Neural progenitor cell (in vitro differentiated cells): ENCODE data around the gene PLVAP. TPM values are rescaled to one million over a fixed set of nuclear protein-coding genes. Genes with fewer than 3 reads are reported as not detected.
A peak's percentile ranks its signal among the peaks of the same experiment; 100 is the strongest.

Source experiments
- DNase-seq: peaks from one replicate; pipeline ENCODE4 v3.0.0-alpha.2; 2016; ENCODE audit warnings: low spot score
- H2AFZ ChIP-seq: fragments of 200-600 bp; sonication (generic); replicated peaks from 2 replicates; pipeline ENCODE4 v1.6.1; 2016; ENCODE audit warnings: antibody characterized with exemption
- H3F3A ChIP-seq: fragments of 200-600 bp; sonication (generic); 2 replicates; pipeline ENCODE4 v1.6.1; 2016; ENCODE audit warnings: antibody characterized with exemption, low read depth
- H3K27ac ChIP-seq: fragments of 200-600 bp; sonication (generic); 2 replicates; pipeline ENCODE4 v1.5.1; 2016; ENCODE audit warnings: mild to moderate bottlenecking
- H3K27me3 ChIP-seq: fragments of 200-600 bp; sonication (generic); 2 replicates; pipeline ENCODE4 v1.6.1; 2016; ENCODE audit warnings: mild to moderate bottlenecking, moderate library complexity
- H3K36me3 ChIP-seq: fragments of 200-600 bp; sonication (generic); 2 replicates; pipeline ENCODE4 v1.5.1; 2016
- H3K4me1 ChIP-seq: fragments of 200-600 bp; sonication (generic); 2 replicates; pipeline ENCODE4 v1.6.1; 2016; ENCODE audit warnings: mixed run types
- H3K4me2 ChIP-seq: fragments of 200-600 bp; sonication (generic); 2 replicates; pipeline ENCODE4 v1.6.1; 2016
- H3K4me3 ChIP-seq: fragments of 200-600 bp; sonication (generic); 2 replicates; pipeline ENCODE4 v1.5.1; 2016
- H3K79me2 ChIP-seq: fragments of 200-600 bp; sonication (generic); 2 replicates; pipeline ENCODE4 v1.6.1; 2016; ENCODE audit warnings: low read depth
- H3K9ac ChIP-seq: fragments of 200-600 bp; sonication (generic); 2 replicates; pipeline ENCODE4 v1.6.1; 2016
- H3K9me3 ChIP-seq: fragments of 200-600 bp; sonication (generic); 2 replicates; pipeline ENCODE4 v1.5.1; 2016; ENCODE audit warnings: low read depth
- H4K20me1 ChIP-seq: fragments of 200-600 bp; sonication (generic); 2 replicates; pipeline ENCODE4 v1.6.1; 2016; ENCODE audit warnings: low read depth
- H3K27ac Mint-ChIP-seq: 3 replicates; pipeline ENCODE4 v1.8.0; 2021; ENCODE audit warnings: mixed read lengths
- H3K27me3 Mint-ChIP-seq: 2 replicates; pipeline ENCODE4 v1.8.0; 2022; ENCODE audit warnings: low read depth, mild to moderate bottlenecking, inconsistent platforms, moderate library complexity, mixed read lengths; ENCODE audit not compliant: insufficient read depth
- H3K36me3 Mint-ChIP-seq: 3 replicates; pipeline ENCODE4 v1.8.0; 2021; ENCODE audit warnings: mixed read lengths
- H3K4me1 Mint-ChIP-seq: 3 replicates; pipeline ENCODE4 v1.8.0; 2021; ENCODE audit warnings: mixed read lengths
- H3K4me3 Mint-ChIP-seq: 3 replicates; pipeline ENCODE4 v1.8.0; 2021; ENCODE audit warnings: mild to moderate bottlenecking, moderate library complexity, mixed read lengths
- H3K9me3 Mint-ChIP-seq: 3 replicates; pipeline ENCODE4 v1.8.0; 2020; ENCODE audit warnings: mixed read lengths
- CTCF ChIP-seq: fragments of 200-600 bp; sonication (generic); IDR thresholded peaks from 2 replicates; pipeline ENCODE4 v1.5.1; 2017; ENCODE audit warnings: antibody characterized with exemption, mild to moderate bottlenecking
- EZH2 ChIP-seq: fragments of 200-600 bp; sonication (generic); IDR thresholded peaks from 2 replicates; pipeline ENCODE4 v1.6.1; 2017; ENCODE audit warnings: antibody characterized with exemption, mild to moderate bottlenecking, moderate library complexity
- EZH2phosphoT487 ChIP-seq: fragments of 200-600 bp; sonication (generic); IDR thresholded peaks from 2 replicates; pipeline ENCODE4 v1.6.1; 2017; ENCODE audit warnings: antibody characterized with exemption
- total RNA-seq: library from RNA; depleted of rRNA; stranded (reverse); fragments of >200 nt; gene quantifications from 2 replicates; pipeline ENCODE4 v1.2.3, GENCODE V29; 2015; ENCODE audit warnings: low replicate concordance

PLVAP gene
- total RNA-seq, 1 donor from 2014 or later, result 0.11 TPM

GRCh38 chr19:17336872-17337674 lies 40.1 kb downstream of the PLVAP start, which contains the start of gene GTPBP3:
Gene GTPBP3, plus strand, starts transcription at chr19:17337553. Its CDS starts 59 bp downstream, at chr19:17337612.
- peaks cover 15% of the 10 kb centered on the region for H3K79me2 ChIP-seq
- peaks cover 19% of the 10 kb centered on the region for H3K4me1 Mint-ChIP-seq
- peak within 1 kb of the TSS; percentile 38 for H3K9ac ChIP-seq
- peaks cover 5% of the 10 kb centered on the region for H4K20me1 ChIP-seq
- peak within 1 kb of the TSS; percentile 94 for H3K27ac Mint-ChIP-seq
- H3K9me3 ChIP-seq, result no peaks in the 10 kb centered on the region
- H3K27ac ChIP-seq, result peak within 1 kb of the TSS; percentile 70
- peaks cover 6% of the 10 kb centered on the region for H3K36me3 Mint-ChIP-seq
- H3F3A ChIP-seq, result peaks cover 44% of the 10 kb centered on the region
- DNase-seq, result peak; percentile 99
- peak within 1 kb of the TSS; percentile 100 for H3K4me3 Mint-ChIP-seq
- no peaks in the 10 kb centered on the region for H3K9me3 Mint-ChIP-seq
- TF ChIP-seq CTCF, result no peak
- TF ChIP-seq EZH2phosphoT487, result no peak
- peak; percentile 8 for TF ChIP-seq EZH2
- H3K4me1 ChIP-seq, result peaks cover 5% of the 10 kb centered on the region
- H3K27me3 ChIP-seq, result no peaks in the 10 kb centered on the region
- H3K36me3 ChIP-seq, result no peaks in the 10 kb centered on the region
- peaks cover 18% of the 10 kb centered on the region for H3K27me3 Mint-ChIP-seq
- peak within 1 kb of the TSS; percentile 79 for H2AFZ ChIP-seq
- peak within 1 kb of the TSS; percentile 94 for H3K4me3 ChIP-seq
- peak within 1 kb of the TSS; percentile 93 for H3K4me2 ChIP-seq

- Mint-ChIP-seq H3K27ac (no peak overlapping the region), H3K36me3 (peaks cover 10% of the 10 kb centered on the region), H3K4me3 (peak overlapping the region; percentile 100), H3K4me1 (peaks cover 21% of the 10 kb centered on the region), H3K9me3 (no peaks in the 10 kb centered on the region), H3K27me3 (peaks cover 18% of the 10 kb centered on the region)
- no peak overlapping the region for H3K27ac ChIP-seq
- H3K9me3 ChIP-seq, result no peaks in the 10 kb centered on the region
- H3K79me2 ChIP-seq, result peaks cover 15% of the 10 kb centered on the region
- peaks cover 48% of the 10 kb centered on the region for H3F3A ChIP-seq
- no peak overlapping the region for H3K4me2 ChIP-seq
- no peaks in the 10 kb centered on the region for H3K36me3 ChIP-seq
- no peak for DNase-seq
- H2AFZ ChIP-seq, result no peak overlapping the region
- H3K27me3 ChIP-seq, result no peaks in the 10 kb centered on the region
- TF ChIP-seq EZH2phosphoT487, result no peak
- no peak for TF ChIP-seq CTCF
- TF ChIP-seq EZH2, result no peak
- H4K20me1 ChIP-seq, result peaks cover 5% of the 10 kb centered on the region
- peaks cover 5% of the 10 kb centered on the region for H3K4me1 ChIP-seq
- H3K4me3 ChIP-seq, result no peak overlapping the region
- no peak overlapping the region for H3K9ac ChIP-seq
Measured at GRCh38 chr19:17335575-17335974, 41.6 kb downstream of the PLVAP start.

- peak; percentile 98 for DNase-seq
- Mint-ChIP-seq H3K4me3 (peak within 1 kb of the TSS; percentile 100), H3K36me3 (peaks cover 15% of the 10 kb centered on the region), H3K4me1 (peaks cover 22% of the 10 kb centered on the region), H3K27me3 (peaks cover 18% of the 10 kb centered on the region), H3K9me3 (no peaks in the 10 kb centered on the region), H3K27ac (peak within 1 kb of the TSS; percentile 87)
- Histone ChIP-seq H3K9ac (peak within 1 kb of the TSS; percentile 34), H4K20me1 (peaks cover 8% of the 10 kb centered on the region), H3K79me2 (peaks cover 15% of the 10 kb centered on the region), H3K4me1 (peaks cover 5% of the 10 kb centered on the region), H3K4me2 (peak within 1 kb of the TSS; percentile 86), H3K4me3 (peak within 1 kb of the TSS; percentile 97), H2AFZ (peak within 1 kb of the TSS; percentile 82), H3K36me3 (no peaks in the 10 kb centered on the region), H3K27me3 (peaks cover 3% of the 10 kb centered on the region), H3K27ac (no peak within 1 kb of the TSS), H3F3A (peaks cover 49% of the 10 kb centered on the region), H3K9me3 (no peaks in the 10 kb centered on the region)
- TF ChIP-seq EZH2phosphoT487, result no peak
- TF ChIP-seq CTCF, result no peak
- peak; percentile 35 for TF ChIP-seq EZH2
Measured at GRCh38 chr19:17334414-17335409, 42.4 kb downstream of the PLVAP start, which contains the start of gene ANO8. Gene ANO8, minus strand, starts transcription at chr19:17334855. Its CDS starts 185 bp downstream, at chr19:17334670.
